ENCODE data around the gene ANKRD52.
A peak's percentile ranks its signal among the peaks of the same experiment; 100 is the strongest.

The ANKRD52 gene

GRCh38 chr12:56241424-56242303, 16.5 kb downstream of the ANKRD52 start:
- no peak for DNase-seq (ENCODE audit: low read depth)

GRCh38 chr12:56237552-56237951, 20.6 kb downstream of the ANKRD52 start:
- DNase-seq (ENCODE audit: low read depth) = no peak

- no peak for DNase-seq (ENCODE audit: low read depth)
Observed at GRCh38 chr12:56236985-56237384, 21.2 kb downstream of the ANKRD52 start.

GRCh38 chr12:56236091-56236490, 22.1 kb downstream of the ANKRD52 start:
- DNase-seq (ENCODE audit: low read depth) = no peak

GRCh38 chr12:56234746-56235436, 23.3 kb downstream of the ANKRD52 start:
- DNase-seq (ENCODE audit: low read depth) = no peak

- DNase-seq (ENCODE audit: low read depth) = no peak
Observed at GRCh38 chr12:56231184-56231582, 27.0 kb downstream of the ANKRD52 start.

- DNase-seq (ENCODE audit: low read depth) = no peak
Observed at GRCh38 chr12:56230432-56231183, 27.6 kb downstream of the ANKRD52 start.

- DNase-seq (ENCODE audit: low read depth) = no peak
Observed at GRCh38 chr12:56229916-56230431, 28.2 kb downstream of the ANKRD52 start, which contains the start of gene SLC39A5. SLC39A5 (plus strand) TSS chr12:56230051; CDS start chr12:56231275, 1,224 bp downstream.

GRCh38 chr12:56229082-56229481, 29.1 kb downstream of the ANKRD52 start:
- DNase-seq (ENCODE audit: low read depth) = no peak

GRCh38 chr12:56224954-56225353, 33.2 kb downstream of the ANKRD52 start:
- no peak for DNase-seq (ENCODE audit: low read depth)

- DNase-seq (ENCODE audit: low read depth) = peak; percentile 88
Observed at GRCh38 chr12:56224102-56224701, 34.0 kb downstream of the ANKRD52 start, which contains the start of gene NABP2. NABP2 (plus strand) TSS chr12:56224342; CDS start chr12:56224857, 515 bp downstream.

GRCh38 chr12:56223571-56224101, 34.5 kb downstream of the ANKRD52 start:
- no peak for DNase-seq (ENCODE audit: low read depth)

GRCh38 chr12:56222531-56222895, 35.7 kb downstream of the ANKRD52 start:
- no peak for DNase-seq (ENCODE audit: low read depth)

GRCh38 chr12:56221757-56222530, 36.2 kb downstream of the ANKRD52 start, which contains the start of gene RNF41:
RNF41 (minus strand) TSS chr12:56221922; CDS start chr12:56214047, 7,875 bp downstream.
- DNase-seq (ENCODE audit: low read depth) = peak; percentile 87

- no peak for DNase-seq (ENCODE audit: low read depth)
Observed at GRCh38 chr12:56221232-56221756, 36.9 kb downstream of the ANKRD52 start.

GRCh38 chr12:56220611-56221231, 37.5 kb downstream of the ANKRD52 start:
- no peak for DNase-seq (ENCODE audit: low read depth)

GRCh38 chr12:56219840-56220239, 38.3 kb downstream of the ANKRD52 start:
- DNase-seq (ENCODE audit: low read depth) = no peak

GRCh38 chr12:56216461-56216860, 41.7 kb downstream of the ANKRD52 start:
- DNase-seq (ENCODE audit: low read depth) = no peak

GRCh38 chr12:56213878-56214277, 44.3 kb downstream of the ANKRD52 start:
- no peak for DNase-seq (ENCODE audit: low read depth)

GRCh38 chr12:56212361-56212760, 45.8 kb downstream of the ANKRD52 start:
- DNase-seq (ENCODE audit: low read depth) = no peak
